ENCODE measurements around the gene LRRC3.
"Not testable (repeated sequence)": the region's sequence is repeated elsewhere in the genome, so short reads cannot be mapped to it uniquely, and the experiment has no call there.

LRRC3 gene

DNA sequence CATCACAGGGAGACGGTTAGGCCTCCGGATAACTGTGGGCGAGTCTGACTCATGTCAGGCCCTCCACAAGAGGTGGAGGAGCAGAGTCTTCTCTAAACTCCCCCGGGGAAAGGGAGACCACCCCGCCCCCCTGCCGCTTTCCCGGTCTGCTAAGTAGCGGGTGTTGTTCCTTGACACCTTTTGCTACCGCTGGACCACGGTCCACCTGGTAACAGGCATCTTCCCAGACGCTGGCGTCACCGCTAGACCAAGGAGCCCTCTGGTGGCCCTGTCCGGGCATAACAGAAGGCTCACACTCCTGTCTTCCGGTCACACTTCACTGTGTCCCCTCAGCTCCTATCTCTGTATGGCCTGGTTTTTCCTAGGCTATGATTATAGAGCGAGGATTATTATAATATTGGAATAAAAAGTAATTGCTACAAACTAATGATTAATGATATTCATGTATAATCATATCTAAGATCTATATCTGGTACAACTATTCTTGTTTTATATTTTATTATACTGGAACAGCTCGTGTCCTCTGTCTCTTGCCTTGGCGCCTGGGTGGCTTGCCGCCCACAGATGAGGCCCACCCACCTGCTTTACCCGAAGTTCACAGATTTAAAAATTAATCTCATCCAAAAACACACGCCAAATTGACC, 24.4 kb downstream of the LRRC3 start:
- peaks cover 5 to 16% of the 10 kb centered on the region in 2 donors for H3K4me1 ChIP-seq (ENCODE audit: control insufficient read depth in 1 of 2, insufficient read depth in 2 of 2, low read length in 2 of 2)
- H3K36me3 ChIP-seq (ENCODE audit: control insufficient read depth in 1 of 2, insufficient read depth in 2 of 2, low read length in 2 of 2); H3K4me3 ChIP-seq (ENCODE audit: low read depth in 1 of 2, low read length in 2 of 2); H3K27ac ChIP-seq (ENCODE audit: low read depth, low read length); H3K9me3 ChIP-seq (ENCODE audit: control insufficient read depth in 1 of 2, low read length in 2 of 2); H3K9ac ChIP-seq (ENCODE audit: low read depth in 1 of 2, low read length in 2 of 2); H3K27me3 ChIP-seq (ENCODE audit: control insufficient read depth in 1 of 2, insufficient read depth in 2 of 2, low read length in 2 of 2): not testable (repeated sequence)

DNA sequence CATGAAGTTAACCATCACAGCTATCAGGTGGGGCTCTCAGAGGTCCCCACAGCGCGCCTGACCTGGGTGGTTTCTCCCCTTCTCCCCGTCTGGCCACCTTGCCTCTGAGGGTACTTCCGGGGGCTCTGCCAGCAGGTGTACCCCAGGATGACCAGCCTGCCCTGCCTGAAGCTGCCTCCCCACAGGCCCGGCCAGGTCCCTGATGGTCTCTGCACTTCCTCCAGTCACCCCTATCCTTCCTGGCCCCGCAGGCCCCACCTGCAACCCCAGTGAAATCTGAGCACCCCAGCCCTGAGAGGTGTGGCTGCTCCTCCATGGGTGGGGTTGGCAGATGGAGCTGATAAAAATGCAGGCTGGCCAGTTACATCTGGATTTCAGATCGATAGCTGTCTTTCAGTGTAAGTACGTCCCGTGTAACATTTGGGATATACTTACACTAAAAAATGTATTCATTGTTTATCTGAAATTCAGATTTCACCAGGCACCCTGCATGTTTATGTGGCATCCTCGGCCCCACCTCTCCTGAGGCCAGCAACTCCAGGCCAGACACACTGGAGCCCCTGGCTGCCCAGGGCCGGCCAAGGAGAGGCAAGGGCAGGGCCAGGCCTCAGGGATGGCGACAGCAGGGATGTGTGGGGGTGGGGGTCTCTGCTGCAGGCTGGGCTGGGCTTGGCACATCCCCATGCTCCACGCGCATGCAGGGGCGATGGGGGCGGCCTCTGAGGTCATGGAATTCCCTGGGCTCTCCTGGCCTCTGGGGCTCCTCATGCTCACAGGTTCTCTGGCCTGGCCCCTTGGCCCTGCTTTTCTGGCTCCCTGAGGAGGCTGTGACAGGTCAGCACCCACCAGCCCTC, 25.1 kb downstream of the LRRC3 start:
- Histone ChIP-seq H3K27ac (ENCODE audit: low read depth, low read length) (no peak overlapping the region), H3K9me3 (ENCODE audit: control insufficient read depth in 1 of 2, low read length in 2 of 2) (no peaks in the 10 kb centered on the region), H3K4me3 (ENCODE audit: low read depth in 1 of 2, low read length in 2 of 2) (no peak overlapping the region), H3K9ac (ENCODE audit: low read depth in 1 of 2, low read length in 2 of 2) (no peak overlapping the region), H3K36me3 (ENCODE audit: control insufficient read depth in 1 of 2, insufficient read depth in 2 of 2, low read length in 2 of 2) (no peaks in the 10 kb centered on the region), H3K27me3 (ENCODE audit: control insufficient read depth in 1 of 2, insufficient read depth in 2 of 2, low read length in 2 of 2) (peaks cover 2 to 7% of the 10 kb centered on the region in 2 donors), H3K4me1 (ENCODE audit: control insufficient read depth in 1 of 2, insufficient read depth in 2 of 2, low read length in 2 of 2) (peaks cover 5 to 16% of the 10 kb centered on the region in 2 donors)

DNA sequence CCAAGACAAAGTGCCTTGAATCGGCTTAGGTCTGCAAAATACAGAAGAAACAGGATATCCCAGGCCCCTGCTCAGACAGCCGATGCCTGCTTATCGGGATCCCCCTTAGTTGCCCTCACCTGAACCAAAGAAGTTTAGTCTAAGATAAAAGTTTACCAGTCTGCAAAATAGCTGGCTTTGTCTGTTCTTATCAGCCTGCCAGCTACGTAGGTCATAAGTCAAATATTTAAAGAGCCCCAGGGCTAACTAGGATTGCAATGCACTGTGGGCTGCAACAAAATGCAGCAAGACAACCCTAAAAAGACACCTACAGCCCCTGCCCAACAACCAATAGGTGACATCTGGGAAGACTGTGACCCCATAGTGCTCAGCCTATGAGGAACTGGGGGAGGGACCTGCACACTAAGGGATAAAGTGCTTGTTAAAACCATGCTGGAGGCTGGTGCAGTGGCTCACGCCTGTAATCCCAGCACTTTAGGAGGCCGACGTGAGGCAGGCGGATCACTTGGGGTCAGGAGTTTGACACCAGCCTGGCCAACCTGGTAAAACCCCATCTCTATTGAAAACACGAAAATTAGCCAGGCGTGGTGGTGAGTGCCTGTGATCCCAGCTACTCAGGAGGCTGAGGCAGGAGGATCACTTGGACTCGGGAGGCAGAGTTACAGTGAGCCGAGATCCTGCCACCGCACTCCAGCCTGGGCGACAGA, 27.4 kb downstream of the LRRC3 start:
- peaks cover 5 to 13% of the 10 kb centered on the region in 2 donors for H3K4me1 ChIP-seq (ENCODE audit: control insufficient read depth in 1 of 2, insufficient read depth in 2 of 2, low read length in 2 of 2)
- H3K27me3 ChIP-seq (ENCODE audit: control insufficient read depth in 1 of 2, insufficient read depth in 2 of 2, low read length in 2 of 2): peaks cover 2 to 7% of the 10 kb centered on the region in 2 donors
- no peaks in the 10 kb centered on the region for H3K9me3 ChIP-seq (ENCODE audit: control insufficient read depth in 1 of 2, low read length in 2 of 2)
- no peak overlapping the region for H3K9ac ChIP-seq (ENCODE audit: low read depth in 1 of 2, low read length in 2 of 2)
- H3K4me3 ChIP-seq (ENCODE audit: low read depth in 1 of 2, low read length in 2 of 2): no peak overlapping the region
- no peak overlapping the region for H3K27ac ChIP-seq (ENCODE audit: low read depth, low read length)
- H3K36me3 ChIP-seq (ENCODE audit: control insufficient read depth in 1 of 2, insufficient read depth in 2 of 2, low read length in 2 of 2): no peaks in the 10 kb centered on the region

DNA sequence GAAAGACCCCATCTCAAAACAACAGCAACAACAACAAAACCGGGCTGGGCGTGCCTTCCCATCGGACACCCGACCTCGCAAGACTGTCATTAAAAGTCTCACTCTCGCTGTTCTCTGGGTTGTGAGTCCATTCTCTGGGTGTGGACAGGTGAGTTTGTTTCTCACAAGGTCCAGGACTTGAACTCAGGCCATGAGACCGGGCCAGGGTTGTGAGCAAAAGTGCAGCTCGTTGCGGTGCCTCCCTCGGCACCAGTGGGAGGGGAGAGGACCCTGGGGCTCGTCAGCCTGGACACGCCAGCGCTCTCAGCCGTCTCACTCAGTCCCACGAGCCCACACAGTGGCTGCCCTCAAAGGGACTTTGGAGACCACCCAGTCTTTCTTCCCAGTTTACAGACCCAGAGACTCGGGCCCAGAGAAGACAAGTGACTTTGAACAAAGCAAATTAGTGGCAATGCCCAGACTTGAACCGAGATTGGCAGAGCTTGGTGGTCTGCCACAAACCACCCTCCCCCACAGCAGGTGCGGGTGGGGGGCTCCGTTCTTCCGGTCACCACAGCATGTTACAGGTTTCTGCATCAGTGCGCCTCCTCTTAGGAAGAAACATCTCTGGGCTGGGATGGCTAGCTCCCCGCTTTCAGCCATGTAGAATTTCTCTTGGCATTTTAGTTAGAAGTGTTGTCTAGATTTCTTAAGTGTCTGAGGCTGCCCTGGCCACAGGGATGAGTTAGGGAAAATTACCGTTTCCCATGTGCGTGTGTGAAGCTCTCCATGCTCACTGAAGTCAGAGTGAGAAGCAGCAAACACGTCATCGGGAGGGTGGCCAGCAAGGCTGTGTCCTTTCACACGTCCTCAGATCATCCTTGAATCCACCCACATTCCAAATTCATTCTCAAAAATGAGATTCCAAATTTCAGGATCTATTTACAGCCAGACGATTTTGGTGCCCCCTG, 28.3 kb downstream of the LRRC3 start:
- H3K4me3 ChIP-seq (ENCODE audit: low read depth in 1 of 2, low read length in 2 of 2): no peak overlapping the region
- H3K9ac ChIP-seq (ENCODE audit: low read depth in 1 of 2, low read length in 2 of 2): no peak overlapping the region
- H3K27me3 ChIP-seq (ENCODE audit: control insufficient read depth in 1 of 2, insufficient read depth in 2 of 2, low read length in 2 of 2): peaks cover 2 to 7% of the 10 kb centered on the region in 2 donors
- H3K9me3 ChIP-seq (ENCODE audit: control insufficient read depth in 1 of 2, low read length in 2 of 2): no peaks in the 10 kb centered on the region
- no peaks in the 10 kb centered on the region for H3K36me3 ChIP-seq (ENCODE audit: control insufficient read depth in 1 of 2, insufficient read depth in 2 of 2, low read length in 2 of 2)
- H3K27ac ChIP-seq (ENCODE audit: low read depth, low read length): no peak overlapping the region
- peaks cover under 1 to 5% of the 10 kb centered on the region in 2 donors for H3K4me1 ChIP-seq (ENCODE audit: control insufficient read depth in 1 of 2, insufficient read depth in 2 of 2, low read length in 2 of 2)

DNA sequence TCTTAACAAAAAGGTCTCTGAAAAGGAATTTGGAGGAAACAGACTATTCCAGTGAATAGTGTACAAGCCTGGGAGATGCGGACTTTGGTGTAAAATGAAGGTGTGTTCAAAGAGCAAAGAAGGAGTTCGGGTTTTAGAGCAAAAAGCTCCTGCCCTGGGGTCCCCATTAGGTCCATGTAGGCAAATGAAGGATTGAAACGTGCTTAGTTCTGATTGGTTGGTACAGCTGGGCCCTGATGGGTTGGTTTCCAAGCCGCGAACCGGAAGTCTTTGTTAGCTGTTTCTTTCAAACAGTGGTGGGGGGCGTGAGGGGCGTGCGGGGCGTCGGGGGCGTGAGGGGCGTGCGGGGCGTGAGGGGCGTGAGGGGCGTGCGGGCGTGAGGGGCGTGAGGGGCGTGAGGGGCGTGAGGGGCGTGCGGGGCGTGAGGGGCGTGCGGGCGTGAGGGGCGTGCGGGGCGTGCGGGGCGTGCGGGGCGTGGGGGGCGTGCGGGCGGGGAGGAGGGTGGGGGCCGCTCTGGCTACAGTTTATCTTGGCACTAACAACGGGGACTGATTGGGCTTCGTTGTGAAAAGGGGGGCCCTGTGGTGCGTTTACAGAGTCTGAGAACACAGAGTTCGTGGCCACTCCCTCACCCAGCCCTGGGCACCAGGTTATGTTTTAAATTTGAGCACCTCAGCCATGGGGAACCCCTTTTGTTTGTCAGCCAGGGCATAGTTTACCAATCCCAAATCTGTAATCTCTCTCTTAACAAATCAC, 29.4 kb downstream of the LRRC3 start:
- Histone ChIP-seq H3K4me1 (ENCODE audit: control insufficient read depth in 1 of 2, insufficient read depth in 2 of 2, low read length in 2 of 2) (peaks cover 0 to 4% of the 10 kb centered on the region in 2 donors), H3K9me3 (ENCODE audit: control insufficient read depth in 1 of 2, low read length in 2 of 2) (no peaks in the 10 kb centered on the region), H3K27ac (ENCODE audit: low read depth, low read length) (no peak overlapping the region), H3K36me3 (ENCODE audit: control insufficient read depth in 1 of 2, insufficient read depth in 2 of 2, low read length in 2 of 2) (no peaks in the 10 kb centered on the region), H3K27me3 (ENCODE audit: control insufficient read depth in 1 of 2, insufficient read depth in 2 of 2, low read length in 2 of 2) (peaks cover 2 to 7% of the 10 kb centered on the region in 2 donors), H3K4me3 (ENCODE audit: low read depth in 1 of 2, low read length in 2 of 2) (no peak overlapping the region), H3K9ac (ENCODE audit: low read depth in 1 of 2, low read length in 2 of 2) (no peak overlapping the region)

DNA sequence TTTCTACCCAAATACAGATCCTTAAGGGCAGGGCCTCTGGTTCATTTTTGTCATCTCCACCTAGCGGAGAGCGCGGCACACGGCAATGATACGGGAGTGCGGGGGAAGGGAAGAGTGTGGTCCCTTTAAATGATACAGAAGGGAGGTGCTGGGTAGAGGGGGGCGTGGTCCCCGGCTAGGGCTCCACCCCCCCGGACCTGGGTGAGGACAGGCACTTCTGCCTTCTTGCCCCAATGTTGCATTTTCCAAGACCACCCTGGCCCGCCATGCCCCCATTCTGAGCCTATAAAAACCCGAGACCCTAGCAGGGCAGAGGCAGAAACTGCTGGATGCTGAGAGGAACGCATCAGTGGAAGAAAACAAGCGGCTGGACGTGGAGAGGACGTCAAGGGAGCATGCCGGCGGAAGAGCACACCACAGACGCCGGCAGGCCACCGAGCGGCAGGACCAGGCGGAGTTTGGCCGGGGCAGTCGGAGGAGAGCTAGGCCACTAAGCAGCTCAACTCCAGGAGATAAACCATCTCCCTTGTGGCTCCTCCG, 30.0 kb downstream of the LRRC3 start:
- Histone ChIP-seq H3K36me3 (ENCODE audit: control insufficient read depth in 1 of 2, insufficient read depth in 2 of 2, low read length in 2 of 2) (no peaks in the 10 kb centered on the region), H3K4me3 (ENCODE audit: low read depth in 1 of 2, low read length in 2 of 2) (no peak overlapping the region), H3K9ac (ENCODE audit: low read depth in 1 of 2, low read length in 2 of 2) (no peak overlapping the region), H3K9me3 (ENCODE audit: control insufficient read depth in 1 of 2, low read length in 2 of 2) (no peaks in the 10 kb centered on the region), H3K27ac (ENCODE audit: low read depth, low read length) (no peak overlapping the region), H3K27me3 (ENCODE audit: control insufficient read depth in 1 of 2, insufficient read depth in 2 of 2, low read length in 2 of 2) (peaks cover 2 to 7% of the 10 kb centered on the region in 2 donors), H3K4me1 (ENCODE audit: control insufficient read depth in 1 of 2, insufficient read depth in 2 of 2, low read length in 2 of 2) (peaks cover 0 to 4% of the 10 kb centered on the region in 2 donors)

DNA sequence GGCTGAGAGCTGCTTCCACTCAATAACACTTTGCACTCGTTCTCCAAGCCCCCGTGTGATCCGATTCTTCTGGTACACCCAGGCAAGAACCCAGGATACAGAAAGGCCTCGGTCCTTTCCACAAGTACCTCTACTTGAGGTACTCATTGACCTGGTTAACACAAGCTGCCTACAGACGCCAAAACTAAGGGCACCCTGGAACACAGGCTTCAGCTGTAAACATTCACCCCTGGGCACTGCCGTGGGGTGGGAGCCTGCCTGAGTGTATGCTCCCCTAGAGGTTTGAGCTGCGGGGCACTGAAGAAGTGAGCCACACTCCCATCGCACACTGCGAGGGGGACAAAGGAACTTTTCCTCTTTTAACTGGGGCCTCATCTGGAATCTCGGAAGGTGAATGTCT, 30.5 kb downstream of the LRRC3 start:
- no peak overlapping the region for H3K9ac ChIP-seq (ENCODE audit: low read depth in 1 of 2, low read length in 2 of 2)
- H3K4me1 ChIP-seq (ENCODE audit: control insufficient read depth in 1 of 2, insufficient read depth in 2 of 2, low read length in 2 of 2): peaks cover 0 to 4% of the 10 kb centered on the region in 2 donors
- no peak overlapping the region for H3K4me3 ChIP-seq (ENCODE audit: low read depth in 1 of 2, low read length in 2 of 2)
- H3K27me3 ChIP-seq (ENCODE audit: control insufficient read depth in 1 of 2, insufficient read depth in 2 of 2, low read length in 2 of 2): peaks cover 2 to 7% of the 10 kb centered on the region in 2 donors
- H3K9me3 ChIP-seq (ENCODE audit: control insufficient read depth in 1 of 2, low read length in 2 of 2): no peaks in the 10 kb centered on the region
- no peaks in the 10 kb centered on the region for H3K36me3 ChIP-seq (ENCODE audit: control insufficient read depth in 1 of 2, insufficient read depth in 2 of 2, low read length in 2 of 2)
- H3K27ac ChIP-seq (ENCODE audit: low read depth, low read length): no peak overlapping the region

DNA sequence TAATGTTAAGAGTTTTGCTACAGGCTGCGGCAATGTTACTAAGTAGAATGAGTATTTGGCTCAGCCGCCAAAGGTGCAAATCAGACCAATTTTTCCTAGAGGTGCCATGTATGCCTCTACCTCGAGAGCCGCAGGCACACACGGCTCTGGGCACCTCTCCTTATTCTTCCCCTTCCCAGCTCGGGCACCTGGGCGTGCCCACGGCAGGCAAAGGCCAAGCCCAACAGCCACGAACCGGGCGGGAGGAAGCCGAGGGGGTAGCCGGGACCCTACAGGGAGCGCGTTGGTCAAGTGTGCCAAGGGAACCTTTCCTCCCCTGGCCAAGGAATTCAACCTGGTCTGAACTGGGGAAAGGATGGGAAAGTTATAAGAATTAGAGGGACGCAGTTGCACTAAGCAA, 31.0 kb downstream of the LRRC3 start:
- Histone ChIP-seq H3K27me3 (ENCODE audit: control insufficient read depth in 1 of 2, insufficient read depth in 2 of 2, low read length in 2 of 2) (peaks cover 2 to 7% of the 10 kb centered on the region in 2 donors), H3K9ac (ENCODE audit: low read depth in 1 of 2, low read length in 2 of 2) (no peak overlapping the region), H3K36me3 (ENCODE audit: control insufficient read depth in 1 of 2, insufficient read depth in 2 of 2, low read length in 2 of 2) (no peaks in the 10 kb centered on the region), H3K27ac (ENCODE audit: low read depth, low read length) (no peak overlapping the region), H3K4me1 (ENCODE audit: control insufficient read depth in 1 of 2, insufficient read depth in 2 of 2, low read length in 2 of 2) (peaks cover 0 to 4% of the 10 kb centered on the region in 2 donors), H3K9me3 (ENCODE audit: control insufficient read depth in 1 of 2, low read length in 2 of 2) (no peaks in the 10 kb centered on the region), H3K4me3 (ENCODE audit: low read depth in 1 of 2, low read length in 2 of 2) (no peak overlapping the region)

DNA sequence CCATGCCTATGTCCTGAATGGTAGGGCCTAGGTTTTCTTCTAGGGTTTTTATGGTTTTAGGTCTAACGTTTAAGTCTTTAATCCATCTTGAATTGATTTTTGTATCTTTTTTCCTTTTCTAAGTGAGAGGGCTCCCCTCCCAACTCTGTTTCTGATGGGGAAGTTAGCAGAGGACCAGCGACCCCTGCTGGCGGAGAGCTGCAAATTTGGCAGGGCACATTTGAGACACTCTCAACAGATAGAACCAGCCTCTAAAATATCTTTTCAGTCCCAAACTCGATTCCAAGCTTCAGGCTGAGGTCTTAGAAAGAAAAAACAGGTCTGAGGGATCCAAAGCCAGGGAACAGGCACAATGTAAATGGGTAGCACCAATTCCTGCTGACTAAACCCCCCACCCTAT, 32.5 kb downstream of the LRRC3 start:
- Histone ChIP-seq H3K27me3 (ENCODE audit: control insufficient read depth in 1 of 2, insufficient read depth in 2 of 2, low read length in 2 of 2) (peaks cover 2 to 6% of the 10 kb centered on the region in 2 donors), H3K36me3 (ENCODE audit: control insufficient read depth in 1 of 2, insufficient read depth in 2 of 2, low read length in 2 of 2) (no peaks in the 10 kb centered on the region), H3K4me1 (ENCODE audit: control insufficient read depth in 1 of 2, insufficient read depth in 2 of 2, low read length in 2 of 2) (no peaks in the 10 kb centered on the region), H3K27ac (ENCODE audit: low read depth, low read length) (no peak overlapping the region), H3K4me3 (ENCODE audit: low read depth in 1 of 2, low read length in 2 of 2) (no peak overlapping the region), H3K9me3 (ENCODE audit: control insufficient read depth in 1 of 2, low read length in 2 of 2) (peaks cover 8 to 10% of the 10 kb centered on the region in 2 donors), H3K9ac (ENCODE audit: low read depth in 1 of 2, low read length in 2 of 2) (no peak overlapping the region)

All from duodenal mucosa (tissue), 2 donors.